DND-41 (cell line): ENCODE data around the gene UBE2L6.

Experiments used
- CTCF ChIP-seq: IDR thresholded peaks from 2 replicates; pipeline ENCODE4 v1.5.1; 2012; ENCODE audit warnings: borderline replicate concordance, low read length, moderate library complexity, mild to moderate bottlenecking; ENCODE audit not compliant: poor library complexity, severe bottlenecking; ENCODE audit errors: extremely low read depth
- EZH2 ChIP-seq: IDR thresholded peaks from 3 replicates; pipeline ENCODE4 v1.6.1; 2012; ENCODE audit warnings: borderline replicate concordance, low read depth, mild to moderate bottlenecking, moderate library complexity, low read length, inconsistent platforms; ENCODE audit not compliant: severe bottlenecking

- TF ChIP-seq CTCF (no peak), EZH2 (no peak)
These were observed 24.9 kb downstream of the UBE2L6 start for GRCh38 chr11:57542582-57542981.
